ENCODE measurements around the gene ADGRF5.

- TF ChIP-seq CTCF (tag by site-specific recombination; IDR thresholded peaks at IDR 0.05), result no peak
- no peak for TF ChIP-seq ZNF645 (tag by site-specific recombination; IDR thresholded peaks at IDR 0.05)
- TF ChIP-seq GLI4 (tag by site-specific recombination; IDR thresholded peaks at IDR 0.05), result no peak
- no peak for TF ChIP-seq ZNF449 (tag by site-specific recombination; IDR thresholded peaks at IDR 0.05)
- no peak for TF ChIP-seq ZBTB17 (tag by site-specific recombination; IDR thresholded peaks at IDR 0.05)
- no peak for TF ChIP-seq YY1 (tag by site-specific recombination; IDR thresholded peaks at IDR 0.05)
- no peak for TF ChIP-seq ZNF248 (tag by site-specific recombination; IDR thresholded peaks at IDR 0.05)
- no peak for TF ChIP-seq ZNF274 (IDR thresholded peaks at IDR 0.05; ENCODE audit: low read length)
- no peak for TF ChIP-seq ZNF274 (tag by site-specific recombination; IDR thresholded peaks at IDR 0.05; ENCODE audit: borderline replicate concordance)
- no peak for TF ChIP-seq ZNF707 (tag by site-specific recombination; IDR thresholded peaks at IDR 0.05)
- no peak for TF ChIP-seq ZNF19 (tag by site-specific recombination; IDR thresholded peaks at IDR 0.05; ENCODE audit: low read depth)
- no peak for TF ChIP-seq ZSCAN18 (tag by site-specific recombination; IDR thresholded peaks at IDR 0.05)
- no peak for TF ChIP-seq ZNF157 (tag by site-specific recombination; IDR thresholded peaks at IDR 0.05)
Observed at GRCh38 chr6:46964716-46965519, 43.2 kb upstream of the ADGRF5 start.

Data from HEK293 (cell line).